ENCODE data around the gene DCN.
A peak's percentile ranks its signal among the peaks of the same experiment; 100 is the strongest.

The DCN gene

GRCh38 chr12:91129662-91130362, 52.8 kb downstream of the DCN start:
- no peak for DNase-seq

- DNase-seq = no peak
These were observed 54.9 kb downstream of the DCN start for GRCh38 chr12:91127751-91128150.

- DNase-seq = no peak
These were observed 55.3 kb downstream of the DCN start for GRCh38 chr12:91127306-91127705.

GRCh38 chr12:91126516-91126915, 56.1 kb downstream of the DCN start:
- DNase-seq = no peak

- no peak for DNase-seq
These were observed 59.2 kb downstream of the DCN start for GRCh38 chr12:91123236-91123916.

GRCh38 chr12:91120781-91121180, 61.8 kb downstream of the DCN start:
- no peak for DNase-seq

- no peak for DNase-seq
These were observed 63.5 kb downstream of the DCN start for GRCh38 chr12:91119089-91119488.

GRCh38 chr12:91113621-91114020, 69.0 kb downstream of the DCN start:
- no peak for DNase-seq

GRCh38 chr12:91111366-91112325, 71.0 kb downstream of the DCN start, which contains the start of gene LUM:
Gene LUM (minus strand): TSS chr12:91111494. CDS start chr12:91108979, 2,515 bp downstream.
- DNase-seq = no peak

GRCh38 chr12:91110311-91110924, 72.2 kb downstream of the DCN start:
- no peak for DNase-seq

- no peak for DNase-seq
These were observed 72.9 kb downstream of the DCN start for GRCh38 chr12:91109581-91110310.

- peak; percentile 74 for DNase-seq
These were observed 73.5 kb downstream of the DCN start for GRCh38 chr12:91109148-91109564.

- DNase-seq = no peak
These were observed 74.3 kb downstream of the DCN start for GRCh38 chr12:91108196-91108755.

- no peak for DNase-seq
These were observed 76.3 kb downstream of the DCN start for GRCh38 chr12:91106283-91106682.

- no peak for DNase-seq
These were observed 76.8 kb downstream of the DCN start for GRCh38 chr12:91105807-91106206.

- DNase-seq = no peak
These were observed 77.7 kb downstream of the DCN start for GRCh38 chr12:91104812-91105466.

GRCh38 chr12:91103624-91104023, 79.0 kb downstream of the DCN start:
- no peak for DNase-seq

GRCh38 chr12:91103101-91103500, 79.5 kb downstream of the DCN start:
- no peak for DNase-seq

GRCh38 chr12:91100906-91101305, 81.7 kb downstream of the DCN start:
- no peak for DNase-seq

- no peak for DNase-seq
These were observed 82.8 kb downstream of the DCN start for GRCh38 chr12:91099836-91100235.

GRCh38 chr12:91099341-91099740, 83.3 kb downstream of the DCN start:
- DNase-seq = no peak

Measured in activated CD4-positive, alpha-beta T cell treated with anti-CD3 and anti-CD28 coated beads for 48 hours (primary cell).